Measurements from ENCODE around the gene TRPM3. TPM values are rescaled to one million over a fixed set of nuclear protein-coding genes. Genes with fewer than 3 reads are reported as not detected.
"Not testable (repeated sequence)": the region's sequence is repeated elsewhere in the genome, so short reads cannot be mapped to it uniquely, and the experiment has no call there.

Gene TRPM3
- total RNA-seq, 6 experiments from 2014 or later, result 0.02 TPM; not detected in 5

GRCh38 chr9:70971723-70972122, 149.7 kb downstream of the TRPM3 start:
- H3K36me3 Mint-ChIP-seq (ENCODE audit: low read depth), result no peaks in the 10 kb centered on the region
- H3K27ac Mint-ChIP-seq, result no peak overlapping the region
- no peak for DNase-seq

DNA sequence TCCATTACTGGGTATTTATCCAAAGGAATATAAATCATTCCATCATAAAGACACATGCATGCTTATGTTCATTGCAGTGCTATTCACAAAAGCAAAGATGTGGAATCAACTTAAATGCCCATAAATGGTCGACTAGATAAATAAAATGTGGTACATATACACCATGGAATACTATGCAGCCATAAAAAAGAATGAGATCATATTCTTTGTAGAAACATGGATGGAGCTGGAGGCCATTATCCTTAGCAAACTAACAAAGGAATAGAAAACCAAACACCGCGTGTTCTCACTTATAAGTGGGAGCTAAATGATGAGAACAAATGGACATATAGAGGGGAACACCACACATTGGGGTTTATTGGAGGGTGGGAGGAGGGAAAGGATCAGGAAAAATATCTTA, 155.0 kb downstream of the TRPM3 start:
- H3K36me3 Mint-ChIP-seq (ENCODE audit: low read depth); DNase-seq; H3K4me3 Mint-ChIP-seq; H3K27ac Mint-ChIP-seq; H3K27me3 Mint-ChIP-seq (ENCODE audit: insufficient read depth); H3K9me3 Mint-ChIP-seq: not testable (repeated sequence)
- peaks cover 10% of the 10 kb centered on the region for H3K4me1 Mint-ChIP-seq (ENCODE audit: low read depth)

More at GRCh38 chr9:70971723-70972122, 149.7 kb downstream of the TRPM3 start:
- Mint-ChIP-seq H3K4me3 (no peak overlapping the region), H3K27me3 (ENCODE audit: insufficient read depth) (no peaks in the 10 kb centered on the region), H3K9me3 (no peaks in the 10 kb centered on the region), H3K4me1 (ENCODE audit: low read depth) (peaks cover 6% of the 10 kb centered on the region)
- TF ChIP-seq, protein P1, sequence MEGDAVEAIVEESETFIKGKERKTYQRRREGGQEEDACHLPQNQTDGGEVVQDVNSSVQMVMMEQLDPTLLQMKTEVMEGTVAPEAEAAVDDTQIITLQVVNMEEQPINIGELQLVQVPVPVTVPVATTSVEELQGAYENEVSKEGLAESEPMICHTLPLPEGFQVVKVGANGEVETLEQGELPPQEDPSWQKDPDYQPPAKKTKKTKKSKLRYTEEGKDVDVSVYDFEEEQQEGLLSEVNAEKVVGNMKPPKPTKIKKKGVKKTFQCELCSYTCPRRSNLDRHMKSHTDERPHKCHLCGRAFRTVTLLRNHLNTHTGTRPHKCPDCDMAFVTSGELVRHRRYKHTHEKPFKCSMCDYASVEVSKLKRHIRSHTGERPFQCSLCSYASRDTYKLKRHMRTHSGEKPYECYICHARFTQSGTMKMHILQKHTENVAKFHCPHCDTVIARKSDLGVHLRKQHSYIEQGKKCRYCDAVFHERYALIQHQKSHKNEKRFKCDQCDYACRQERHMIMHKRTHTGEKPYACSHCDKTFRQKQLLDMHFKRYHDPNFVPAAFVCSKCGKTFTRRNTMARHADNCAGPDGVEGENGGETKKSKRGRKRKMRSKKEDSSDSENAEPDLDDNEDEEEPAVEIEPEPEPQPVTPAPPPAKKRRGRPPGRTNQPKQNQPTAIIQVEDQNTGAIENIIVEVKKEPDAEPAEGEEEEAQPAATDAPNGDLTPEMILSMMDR (IDR thresholded peaks at IDR 0.05), result no peak

- H3K36me3 Mint-ChIP-seq (ENCODE audit: low read depth), result no peaks in the 10 kb centered on the region
- DNase-seq, result no peak
- no peaks in the 10 kb centered on the region for H3K9me3 Mint-ChIP-seq
Measured at GRCh38 chr9:70964861-70965260, 156.6 kb downstream of the TRPM3 start.

DNA sequence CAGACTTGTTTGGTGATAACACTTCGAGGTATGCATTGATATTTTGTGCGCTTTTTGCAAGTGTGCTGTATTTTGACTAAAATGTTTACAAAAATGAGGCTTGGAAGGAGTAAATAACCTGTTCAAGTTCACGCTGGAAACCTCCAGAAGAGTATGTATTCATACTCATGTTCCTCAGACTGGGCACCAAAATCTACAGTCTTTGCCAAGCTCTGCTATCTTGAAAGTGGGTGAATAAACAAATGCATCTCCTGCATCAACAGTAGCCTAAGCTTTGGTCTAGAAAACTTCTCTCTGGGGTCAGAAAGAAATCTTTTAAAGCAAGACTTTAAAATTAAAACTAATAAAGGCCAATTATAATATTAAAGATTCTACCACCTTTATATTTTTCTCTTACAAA, 157.9 kb downstream of the TRPM3 start:
- H3K27me3 Mint-ChIP-seq (ENCODE audit: insufficient read depth), result peaks cover 2% of the 10 kb centered on the region; the same call in 1 of the 2 replicates
- no peaks in the 10 kb centered on the region for H3K36me3 Mint-ChIP-seq (ENCODE audit: low read depth)
- TF ChIP-seq, protein P1 (IDR thresholded peaks at IDR 0.05), result no peak
- peaks cover 10% of the 10 kb centered on the region for H3K4me1 Mint-ChIP-seq (ENCODE audit: low read depth)
- H3K9me3 Mint-ChIP-seq, result no peaks in the 10 kb centered on the region
- H3K27ac Mint-ChIP-seq, result no peak overlapping the region
- no peak overlapping the region for H3K4me3 Mint-ChIP-seq
- no peak for DNase-seq

More at GRCh38 chr9:70964861-70965260, 156.6 kb downstream of the TRPM3 start:
- no peak overlapping the region for H3K27ac Mint-ChIP-seq
- TF ChIP-seq, protein P1 (IDR thresholded peaks at IDR 0.05), result no peak
- peaks cover 2% of the 10 kb centered on the region; the same call in 1 of the 2 replicates for H3K27me3 Mint-ChIP-seq (ENCODE audit: insufficient read depth)
- H3K4me1 Mint-ChIP-seq (ENCODE audit: low read depth), result peaks cover 10% of the 10 kb centered on the region
- no peak overlapping the region for H3K4me3 Mint-ChIP-seq

DNA sequence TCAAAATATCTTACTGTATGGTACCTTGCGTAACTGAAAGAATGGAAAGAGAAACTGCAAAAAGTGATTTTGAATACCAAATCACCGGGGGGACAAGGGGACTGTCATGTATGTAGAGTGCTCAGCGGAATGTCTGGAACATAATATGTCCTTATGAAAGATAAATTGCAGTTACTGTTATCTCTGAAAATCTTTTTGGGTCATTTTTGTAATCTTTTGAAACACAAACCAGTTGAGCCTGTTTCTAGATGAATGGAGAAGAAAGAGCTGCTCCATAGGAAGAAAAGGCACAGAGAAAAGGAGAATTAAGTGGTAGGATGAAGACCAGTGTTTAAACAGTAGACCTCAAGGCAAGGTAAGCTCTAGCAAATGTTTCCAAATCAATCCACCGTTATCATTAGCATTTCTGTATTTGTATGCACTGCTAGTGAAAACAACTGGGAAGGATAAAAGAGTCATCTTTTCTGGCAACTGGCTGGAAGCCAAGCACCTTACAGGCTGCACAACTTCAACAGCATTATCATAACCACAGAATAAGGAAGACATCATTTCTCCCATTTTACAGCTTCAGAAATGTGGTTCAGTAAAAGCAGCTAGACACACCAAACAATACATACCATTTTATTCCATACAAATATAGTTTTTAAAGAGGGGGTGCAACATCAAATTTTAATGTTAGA, 158.5 kb downstream of the TRPM3 start:
- Mint-ChIP-seq H3K4me3 (no peak overlapping the region), H3K4me1 (ENCODE audit: low read depth) (peaks cover 10% of the 10 kb centered on the region), H3K9me3 (no peaks in the 10 kb centered on the region), H3K27me3 (ENCODE audit: insufficient read depth) (peaks cover 2% of the 10 kb centered on the region; the same call in 1 of the 2 replicates), H3K27ac (no peak overlapping the region), H3K36me3 (ENCODE audit: low read depth) (no peaks in the 10 kb centered on the region)
- TF ChIP-seq, protein P1 (IDR thresholded peaks at IDR 0.05), result no peak
- DNase-seq, result no peak

GRCh38 chr9:70959366-70959765, 162.1 kb downstream of the TRPM3 start:
- TF ChIP-seq, protein P1 (IDR thresholded peaks at IDR 0.05), result no peak
- H3K4me1 Mint-ChIP-seq (ENCODE audit: low read depth), result peaks cover 29% of the 10 kb centered on the region
- no peaks in the 10 kb centered on the region for H3K9me3 Mint-ChIP-seq
- H3K36me3 Mint-ChIP-seq (ENCODE audit: low read depth), result no peaks in the 10 kb centered on the region
- no peak for DNase-seq
- H3K27ac Mint-ChIP-seq, result no peak overlapping the region
- H3K4me3 Mint-ChIP-seq, result no peak overlapping the region
- peaks cover 2% of the 10 kb centered on the region; the same call in 1 of the 2 replicates for H3K27me3 Mint-ChIP-seq (ENCODE audit: insufficient read depth)

Data from HFFc6 (cell line).